ENCODE results near the gene ADH5. TPM values are rescaled to one million over a fixed set of nuclear protein-coding genes. Genes with fewer than 3 reads are reported as not detected.
"Not testable (repeated sequence)": the region's sequence is repeated elsewhere in the genome, so short reads cannot be mapped to it uniquely, and the experiment has no call there.

The ADH5 gene
- total and polyA plus RNA-seq, 2 donors (not counting 1 experiment from before 2014, with no cell fraction given), result 23.9 to 65.6 TPM

GRCh38 chr4:99099311-99099710 lies 10.7 kb upstream of the ADH5 start:
- Mint-ChIP-seq H3K27me3 (no peaks in the 10 kb centered on the region), H3K27ac (no peak overlapping the region), H3K4me3 (no peak overlapping the region), H3K9me3 (ENCODE audit: insufficient read depth) (no peaks in the 10 kb centered on the region), H3K4me1 (no peaks in the 10 kb centered on the region)
- intact Hi-C loops (cut with micrococcal nuclease), result no loop called here
- Histone ChIP-seq H3K36me3 (replicated peaks in 1 of 2; ENCODE audit: control extremely low read depth in 1 of 2, control insufficient read depth in 1 of 2, extremely low read depth in 1 of 2, insufficient read depth in 2 of 2, low read length in 1 of 2) (no peaks in the 10 kb centered on the region), H3K79me2 (ENCODE audit: control insufficient read depth, insufficient read depth, low read length) (no peaks in the 10 kb centered on the region), H3K4me2 (replicated peaks; ENCODE audit: low read depth, low read length, poor library complexity, severe bottlenecking) (no peak overlapping the region), H4K20me1 (ENCODE audit: control insufficient read depth, insufficient read depth, low read length, poor library complexity, severe bottlenecking) (no peaks in the 10 kb centered on the region), H3K4me3 (ENCODE audit: control extremely low read depth in 1 of 5, extremely low read depth in 1 of 5, insufficient read depth in 1 of 5, low read depth in 2 of 5, low read length in 4 of 5) (no peak overlapping the region), H3K9ac (ENCODE audit: low read length) (no peak overlapping the region), H3K4me1 (ENCODE audit: control insufficient read depth in 2 of 2, insufficient read depth in 2 of 2, low read length in 2 of 2) (no peaks in the 10 kb centered on the region), H3K27ac (ENCODE audit: low read length in 2 of 2) (no peak overlapping the region), H3K9me3 (ENCODE audit: control extremely low read depth in 1 of 3, control insufficient read depth in 2 of 3, insufficient read depth in 1 of 3, low read length in 2 of 3) (no peaks in the 10 kb centered on the region), H2AFZ (ENCODE audit: insufficient read depth, low read depth, low read length, poor library complexity, severe bottlenecking) (no peak overlapping the region), H3K27me3 (replicated peaks in 1 of 4; ENCODE audit: control extremely low read depth in 1 of 4, control insufficient read depth in 3 of 4, insufficient read depth in 4 of 4, low read length in 3 of 4) (no peaks in the 10 kb centered on the region)
- no peak for DNase-seq
- POLR2A ChIA-PET, result no interaction called here
- no peak for ATAC-seq (ENCODE audit: low read depth)
- CTCF ChIA-PET, result no interaction called here
- TF ChIP-seq CTCF (IDR thresholded peaks at IDR 0.05) (no peak), EZH2 (IDR thresholded peaks at IDR 0.05; ENCODE audit: borderline replicate concordance, insufficient read depth, low read depth, low read length, poor library complexity, severe bottlenecking) (no peak)
- WGBS (ENCODE audit: insufficient coverage), result 92% methylated on average over 9 of the region's 12 CpGs

GRCh38 chr4:99091841-99092240 lies 3.3 kb upstream of the ADH5 start:
- H3K9me3 Mint-ChIP-seq (ENCODE audit: insufficient read depth); H3K9ac ChIP-seq (ENCODE audit: low read length); H3K27me3 Mint-ChIP-seq; ATAC-seq (ENCODE audit: low read depth); POLR2A ChIA-PET; H3K4me3 Mint-ChIP-seq; H3K4me3 ChIP-seq (ENCODE audit: control extremely low read depth in 1 of 5, extremely low read depth in 1 of 5, insufficient read depth in 1 of 5, low read depth in 2 of 5, low read length in 4 of 5); intact Hi-C loops (cut with micrococcal nuclease); DNase-seq; H3K27me3 ChIP-seq (replicated peaks in 1 of 4; ENCODE audit: control extremely low read depth in 1 of 4, control insufficient read depth in 3 of 4, insufficient read depth in 4 of 4, low read length in 3 of 4); H4K20me1 ChIP-seq (ENCODE audit: control insufficient read depth, insufficient read depth, low read length, poor library complexity, severe bottlenecking); H3K4me2 ChIP-seq (replicated peaks; ENCODE audit: low read depth, low read length, poor library complexity, severe bottlenecking); CTCF ChIA-PET; H3K9me3 ChIP-seq (ENCODE audit: control extremely low read depth in 1 of 3, control insufficient read depth in 2 of 3, insufficient read depth in 1 of 3, low read length in 2 of 3); H2AFZ ChIP-seq (ENCODE audit: insufficient read depth, low read depth, low read length, poor library complexity, severe bottlenecking); H3K27ac Mint-ChIP-seq; H3K36me3 ChIP-seq (replicated peaks in 1 of 2; ENCODE audit: control extremely low read depth in 1 of 2, control insufficient read depth in 1 of 2, extremely low read depth in 1 of 2, insufficient read depth in 2 of 2, low read length in 1 of 2); H3K27ac ChIP-seq (ENCODE audit: low read length in 2 of 2): not testable (repeated sequence)
- Histone ChIP-seq H3K79me2 (ENCODE audit: control insufficient read depth, insufficient read depth, low read length) (peaks cover 40% of the 10 kb centered on the region), H3K4me1 (ENCODE audit: control insufficient read depth in 2 of 2, insufficient read depth in 2 of 2, low read length in 2 of 2) (peaks cover 15 to 22% of the 10 kb centered on the region in 2 donors)
- H3K4me1 Mint-ChIP-seq, result peaks cover 34% of the 10 kb centered on the region
- no CpG with 5 or more reads among the region's 2 CpGs for WGBS (ENCODE audit: insufficient coverage)
